Measurements from ENCODE around the gene TRIM26. TPM values are rescaled to one million over a fixed set of nuclear protein-coding genes. Genes with fewer than 3 reads are reported as not detected.

The TRIM26 gene
- total RNA-seq, 1 experiment from 2014 or later, result 44.8 TPM

GRCh38 chr6:30227763-30228487 lies 14.7 kb upstream of the TRIM26 start:
- Histone ChIP-seq H3K4me3 (ENCODE audit: low read depth in 2 of 2, low read length in 2 of 2) (no peak overlapping the region), H3K36me3 (ENCODE audit: control insufficient read depth, insufficient read depth, low read length) (no peaks in the 10 kb centered on the region), H3K27ac (ENCODE audit: low read length) (no peak overlapping the region), H3K9me3 (ENCODE audit: control insufficient read depth, insufficient read depth, low read depth, low read length) (0 out of 2 replicates have a peak, but pooled peaks cover 3% of the 10 kb centered on the region), H3K27me3 (ENCODE audit: control insufficient read depth, insufficient read depth, low read length) (peaks cover 4% of the 10 kb centered on the region), H3K4me1 (ENCODE audit: control insufficient read depth, insufficient read depth, low read length) (no peaks in the 10 kb centered on the region)
- POLR2A ChIA-PET, result no interaction called here
- ATAC-seq (no peak), DNase-seq (ENCODE audit: low read depth, low spot score) (no peak)
- in situ Hi-C loops (cut with HindIII; ENCODE audit: low pct_unique_long_range_greater_than_20kb, low sequenced_read_pairs) (loop anchor here (25.0 kb wide), 1 partner anchor 134 kb away; no protein-coding TSS in a partner anchor), intact Hi-C loops (cut with micrococcal nuclease; ENCODE audit: unreplicated experiment) (no loop called here)
- BruUV-seq (replicated peaks), result no TSS peak
- no peak for TF ChIP-seq REST (IDR thresholded peaks at IDR 0.05; ENCODE audit: insufficient read depth in 1 of 2, low read depth in 2 of 2, low read length in 1 of 2)
- TF ChIP-seq SIN3A (IDR thresholded peaks at IDR 0.05; ENCODE audit: borderline replicate concordance, insufficient read depth, low read depth, low read length), result no peak
- no peak for TF ChIP-seq CTCF (IDR thresholded peaks at IDR 0.05)
- TF ChIP-seq POLR2AphosphoS5 (IDR thresholded peaks at IDR 0.05; ENCODE audit: low read depth, low read length), result no peak
- TF ChIP-seq TCF7L2 (IDR thresholded peaks at IDR 0.05; ENCODE audit: low read depth, low read length), result no peak
- CTCF ChIA-PET, result interaction anchor here (0.6 kb wide), 2 partner anchors 9 to 60 kb away, joined by 3 read pairs; no protein-coding TSS in a partner anchor

- in situ Hi-C loops (cut with HindIII; ENCODE audit: low pct_unique_long_range_greater_than_20kb, low sequenced_read_pairs) (loop anchor here (25.0 kb wide), 1 partner anchor 135 kb away; no protein-coding TSS in a partner anchor), intact Hi-C loops (cut with micrococcal nuclease; ENCODE audit: unreplicated experiment) (no loop called here)
- Histone ChIP-seq H3K4me1 (ENCODE audit: control insufficient read depth, insufficient read depth, low read length) (no peaks in the 10 kb centered on the region), H3K27me3 (ENCODE audit: control insufficient read depth, insufficient read depth, low read length) (peaks cover 2% of the 10 kb centered on the region; the same call in 1 of the 2 replicates), H3K27ac (ENCODE audit: low read length) (no peak overlapping the region), H3K36me3 (ENCODE audit: control insufficient read depth, insufficient read depth, low read length) (no peaks in the 10 kb centered on the region), H3K9me3 (ENCODE audit: control insufficient read depth, insufficient read depth, low read depth, low read length) (0 out of 2 replicates have a peak, but pooled peaks cover 3% of the 10 kb centered on the region), H3K4me3 (ENCODE audit: low read depth in 2 of 2, low read length in 2 of 2) (no peak overlapping the region)
- ATAC-seq (no peak), DNase-seq (ENCODE audit: low read depth, low spot score) (no peak)
- TF ChIP-seq CTCF (IDR thresholded peaks at IDR 0.05) (no peak), TCF7L2 (IDR thresholded peaks at IDR 0.05; ENCODE audit: low read depth, low read length) (no peak), REST (IDR thresholded peaks at IDR 0.05; ENCODE audit: insufficient read depth in 1 of 2, low read depth in 2 of 2, low read length in 1 of 2) (no peak)
- POLR2A ChIA-PET, result no interaction called here
- CTCF ChIA-PET, result interaction anchor here (0.6 kb wide), 2 partner anchors 8 to 59 kb away, joined by 3 read pairs; no protein-coding TSS in a partner anchor
- no TSS peak for BruUV-seq (replicated peaks)
These were observed 14.1 kb upstream of the TRIM26 start for GRCh38 chr6:30227242-30227722.

All from Panc1 (cell line).